Activated T-helper 1 cell treated with anti-CD3 and anti-CD28 coated beads, Interleukin-12 subunit alpha, Interleukin-12 subunit beta, Interleukin-2, Interleukin-4 antibody, amounts not matched to agents 30 ng/mL and 10 ng/mL and 1 ng/mL, durations not matched to agents 14 hours and 24 hours and 36 hours (primary cell): ENCODE results near the gene DDX59. TPM values are rescaled to one million over a fixed set of nuclear protein-coding genes. Genes with fewer than 3 reads are reported as not detected.

Source experiments
- DNase-seq: peaks from one replicate; pipeline ENCODE4 v3.0.0; 2021; ENCODE audit warnings: low spot score
- H3K27ac Mint-ChIP-seq: one replicate; pipeline ENCODE4 v1.8.0; 2021; ENCODE audit warnings: mild to moderate bottlenecking, mixed read lengths
- H3K27me3 Mint-ChIP-seq: one replicate; pipeline ENCODE4 v1.8.0; 2022; ENCODE audit warnings: mild to moderate bottlenecking, moderate library complexity, mixed read lengths; ENCODE audit not compliant: insufficient read depth
- H3K36me3 Mint-ChIP-seq: one replicate; pipeline ENCODE4 v1.8.0; 2021; ENCODE audit warnings: low read depth, mixed read lengths
- H3K4me1 Mint-ChIP-seq: one replicate; pipeline ENCODE4 v1.8.0; 2021; ENCODE audit warnings: low read depth, mixed read lengths
- H3K4me3 Mint-ChIP-seq: one replicate; pipeline ENCODE4 v1.8.0; 2021; ENCODE audit warnings: mild to moderate bottlenecking, moderate library complexity, mixed read lengths
- H3K9me3 Mint-ChIP-seq: one replicate; pipeline ENCODE4 v1.8.0; 2021; ENCODE audit warnings: mixed read lengths
- intact Hi-C: fragments of 100-400 bp; cut with micrococcal nuclease; formaldehyde crosslinking; loops from one replicate; pipeline ENCODE4 v1.15.1; 2024
- total RNA-seq: library from RNA; stranded (reverse); gene quantifications from 2 replicates; pipeline ENCODE4 v1.2.3, GENCODE V29; 2022

The DDX59 gene
- total RNA-seq, 1 donor from 2014 or later: 14.4 TPM

GRCh38 chr1:200665861-200666260 is 3.8 kb downstream of the DDX59 start:
- peaks cover 36% of the 10 kb centered on the region for H3K36me3 Mint-ChIP-seq
- H3K27ac Mint-ChIP-seq: no peak overlapping the region
- intact Hi-C loops: loop anchor here (10.0 kb wide), 1 partner anchor 489 kb away; the partner anchor contains the start of gene TMEM9
- H3K27me3 Mint-ChIP-seq: peaks cover 3% of the 10 kb centered on the region
- no peaks in the 10 kb centered on the region for H3K9me3 Mint-ChIP-seq
- no peak overlapping the region for H3K4me3 Mint-ChIP-seq
- H3K4me1 Mint-ChIP-seq: peaks cover 48% of the 10 kb centered on the region
- DNase-seq: no peak

- H3K4me1 Mint-ChIP-seq: peaks cover 20% of the 10 kb centered on the region
- H3K9me3 Mint-ChIP-seq: no peaks in the 10 kb centered on the region
- H3K27ac Mint-ChIP-seq: no peak overlapping the region
- no peak for DNase-seq
- intact Hi-C loops: loop anchor here (10.0 kb wide), 1 partner anchor 494 kb away; the partner anchor contains the start of gene TMEM9
- H3K4me3 Mint-ChIP-seq: no peak overlapping the region
- H3K27me3 Mint-ChIP-seq: no peaks in the 10 kb centered on the region
- H3K36me3 Mint-ChIP-seq: peaks cover 50% of the 10 kb centered on the region
Measured at GRCh38 chr1:200660719-200661118, 9.0 kb downstream of the DDX59 start.

GRCh38 chr1:200659269-200659668 is 10.4 kb downstream of the DDX59 start:
- no peak overlapping the region for H3K4me3 Mint-ChIP-seq
- intact Hi-C loops: no loop called here
- H3K27me3 Mint-ChIP-seq: no peaks in the 10 kb centered on the region
- peaks cover 47% of the 10 kb centered on the region for H3K36me3 Mint-ChIP-seq
- peaks cover 23% of the 10 kb centered on the region for H3K4me1 Mint-ChIP-seq
- no peak overlapping the region for H3K27ac Mint-ChIP-seq
- no peaks in the 10 kb centered on the region for H3K9me3 Mint-ChIP-seq
- no peak for DNase-seq

- Mint-ChIP-seq H3K27me3 (no peaks in the 10 kb centered on the region), H3K4me1 (peaks cover 26% of the 10 kb centered on the region), H3K4me3 (no peak overlapping the region), H3K27ac (no peak overlapping the region), H3K36me3 (peaks cover 48% of the 10 kb centered on the region), H3K9me3 (no peaks in the 10 kb centered on the region)
- no peak for DNase-seq
- intact Hi-C loops: no loop called here
Measured at GRCh38 chr1:200658037-200658818, 11.5 kb downstream of the DDX59 start.

GRCh38 chr1:200654660-200655059 is 15.0 kb downstream of the DDX59 start:
- intact Hi-C loops: no loop called here
- Mint-ChIP-seq H3K9me3 (no peaks in the 10 kb centered on the region), H3K36me3 (peaks cover 36% of the 10 kb centered on the region), H3K4me1 (peaks cover 28% of the 10 kb centered on the region), H3K4me3 (no peak overlapping the region), H3K27ac (no peak overlapping the region), H3K27me3 (no peaks in the 10 kb centered on the region)
- DNase-seq: no peak

- Mint-ChIP-seq H3K4me3 (peak overlapping the region; percentile 11), H3K36me3 (peaks cover 37% of the 10 kb centered on the region), H3K9me3 (no peaks in the 10 kb centered on the region), H3K27ac (peak overlapping the region; percentile 47), H3K27me3 (no peaks in the 10 kb centered on the region), H3K4me1 (peaks cover 28% of the 10 kb centered on the region)
- intact Hi-C loops: loop anchor here (1.0 to 2.0 kb wide), 2 partner anchors 25 to 28 kb away; no protein-coding TSS in a partner anchor
- DNase-seq: no peak
Measured at GRCh38 chr1:200653022-200653462, 16.7 kb downstream of the DDX59 start.

GRCh38 chr1:200652378-200652777 is 17.3 kb downstream of the DDX59 start:
- peaks cover 34% of the 10 kb centered on the region for H3K36me3 Mint-ChIP-seq
- DNase-seq: no peak
- no peak overlapping the region for H3K27ac Mint-ChIP-seq
- H3K4me1 Mint-ChIP-seq: peaks cover 28% of the 10 kb centered on the region
- no peaks in the 10 kb centered on the region for H3K9me3 Mint-ChIP-seq
- no peak overlapping the region for H3K4me3 Mint-ChIP-seq
- intact Hi-C loops: loop anchor here (2.0 kb wide), 1 partner anchor 28 kb away; no protein-coding TSS in a partner anchor
- H3K27me3 Mint-ChIP-seq: no peaks in the 10 kb centered on the region

- Mint-ChIP-seq H3K9me3 (no peaks in the 10 kb centered on the region), H3K27ac (no peak overlapping the region), H3K4me3 (no peak overlapping the region), H3K27me3 (no peaks in the 10 kb centered on the region), H3K4me1 (no peaks in the 10 kb centered on the region), H3K36me3 (peaks cover 33% of the 10 kb centered on the region)
- intact Hi-C loops: no loop called here
- DNase-seq: no peak
Measured at GRCh38 chr1:200646515-200646914, 23.2 kb downstream of the DDX59 start.

- Mint-ChIP-seq H3K4me1 (peaks cover 9% of the 10 kb centered on the region), H3K4me3 (no peak overlapping the region), H3K36me3 (peaks cover 35% of the 10 kb centered on the region), H3K27me3 (no peaks in the 10 kb centered on the region), H3K9me3 (no peaks in the 10 kb centered on the region), H3K27ac (no peak overlapping the region)
- no peak for DNase-seq
- intact Hi-C loops: no loop called here
Measured at GRCh38 chr1:200644021-200644420, 25.7 kb downstream of the DDX59 start.

- H3K27me3 Mint-ChIP-seq: no peaks in the 10 kb centered on the region
- H3K27ac Mint-ChIP-seq: peak overlapping the region; percentile 15
- H3K4me1 Mint-ChIP-seq: peaks cover 9% of the 10 kb centered on the region
- no peak for DNase-seq
- no peak overlapping the region for H3K4me3 Mint-ChIP-seq
- peaks cover 26% of the 10 kb centered on the region for H3K36me3 Mint-ChIP-seq
- no peaks in the 10 kb centered on the region for H3K9me3 Mint-ChIP-seq
- intact Hi-C loops: no loop called here
Measured at GRCh38 chr1:200642481-200642880, 27.2 kb downstream of the DDX59 start.

GRCh38 chr1:200640963-200641401 is 28.7 kb downstream of the DDX59 start:
- Mint-ChIP-seq H3K27me3 (no peaks in the 10 kb centered on the region), H3K36me3 (peaks cover 16% of the 10 kb centered on the region), H3K4me1 (peaks cover 9% of the 10 kb centered on the region), H3K4me3 (no peak overlapping the region), H3K27ac (no peak overlapping the region), H3K9me3 (no peaks in the 10 kb centered on the region)
- DNase-seq: no peak
- intact Hi-C loops: loop anchor here (1.0 kb wide), 1 partner anchor 16 kb away; no protein-coding TSS in a partner anchor

- Mint-ChIP-seq H3K4me3 (no peak overlapping the region), H3K4me1 (peaks cover 9% of the 10 kb centered on the region), H3K9me3 (no peaks in the 10 kb centered on the region), H3K27ac (no peak overlapping the region), H3K27me3 (no peaks in the 10 kb centered on the region), H3K36me3 (peaks cover 13% of the 10 kb centered on the region)
- DNase-seq: no peak
- intact Hi-C loops: loop anchor here (1.0 kb wide), 1 partner anchor 15 kb away; no protein-coding TSS in a partner anchor
Measured at GRCh38 chr1:200640373-200640962, 29.2 kb downstream of the DDX59 start.

GRCh38 chr1:200638073-200638472 is 31.6 kb downstream of the DDX59 start:
- H3K4me3 Mint-ChIP-seq: no peak overlapping the region
- peaks cover 8% of the 10 kb centered on the region for H3K36me3 Mint-ChIP-seq
- no peak for DNase-seq
- intact Hi-C loops: no loop called here
- no peak overlapping the region for H3K27ac Mint-ChIP-seq
- H3K27me3 Mint-ChIP-seq: no peaks in the 10 kb centered on the region
- H3K9me3 Mint-ChIP-seq: no peaks in the 10 kb centered on the region
- H3K4me1 Mint-ChIP-seq: peaks cover 9% of the 10 kb centered on the region
